ENCODE measurements around the gene CACNA2D4.

The CACNA2D4 gene

DNA sequence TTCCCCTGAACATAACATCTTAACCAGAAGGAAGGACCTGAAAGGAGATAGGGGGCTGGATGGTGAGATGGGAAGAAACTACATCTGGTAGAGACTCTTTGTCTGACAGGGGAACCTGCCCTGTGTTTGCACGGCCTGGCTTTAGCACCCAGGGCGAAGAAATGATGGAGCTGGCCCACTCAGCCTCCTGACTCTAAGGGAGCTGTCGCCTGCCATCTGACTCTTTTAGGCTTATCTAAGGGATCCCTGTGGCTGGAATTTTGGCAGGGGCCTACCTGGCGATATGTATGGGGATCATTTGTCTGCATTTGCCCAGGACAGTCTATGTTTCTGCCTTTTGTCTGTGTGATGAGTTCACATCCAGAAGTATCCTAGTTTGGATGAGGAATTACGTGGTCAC lies 15.6 kb upstream of the CACNA2D4 start:
- DNase-seq = no peak

DNA sequence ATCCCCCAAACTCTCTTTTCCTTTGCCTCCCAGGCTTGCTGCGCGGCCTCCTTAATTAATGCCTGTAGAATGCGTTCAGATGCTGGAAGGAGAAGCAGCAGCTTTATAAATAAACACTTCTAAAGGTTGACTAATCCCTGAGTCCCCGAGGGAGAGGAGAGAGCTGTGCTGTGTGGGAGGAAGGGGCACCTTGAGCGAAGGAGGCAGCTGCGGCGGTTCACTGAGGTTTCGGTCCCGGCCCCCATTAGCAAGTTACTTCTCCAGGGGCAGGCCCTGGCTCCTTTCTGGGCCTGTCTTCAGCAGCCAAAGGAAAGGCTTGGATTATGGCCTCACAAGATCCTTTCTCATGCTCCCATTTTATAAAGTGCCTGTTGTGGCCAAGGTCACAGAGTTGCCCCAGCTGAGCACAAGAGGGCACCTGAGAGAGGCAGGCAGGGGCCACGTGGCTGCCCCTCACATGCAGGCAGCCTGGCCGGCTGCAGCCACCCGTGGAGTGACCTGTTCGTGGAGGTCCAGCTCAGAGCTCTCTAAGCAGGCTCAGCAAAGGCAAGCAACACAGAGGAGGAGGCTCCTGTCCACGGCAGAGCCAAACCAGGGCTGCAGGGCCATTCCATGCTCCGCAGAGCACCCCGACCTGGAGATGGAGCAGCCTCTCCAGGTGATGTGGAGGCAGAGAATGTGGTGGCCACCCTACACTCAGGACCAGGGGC lies 15.0 kb upstream of the CACNA2D4 start:
- no peak for DNase-seq

DNA sequence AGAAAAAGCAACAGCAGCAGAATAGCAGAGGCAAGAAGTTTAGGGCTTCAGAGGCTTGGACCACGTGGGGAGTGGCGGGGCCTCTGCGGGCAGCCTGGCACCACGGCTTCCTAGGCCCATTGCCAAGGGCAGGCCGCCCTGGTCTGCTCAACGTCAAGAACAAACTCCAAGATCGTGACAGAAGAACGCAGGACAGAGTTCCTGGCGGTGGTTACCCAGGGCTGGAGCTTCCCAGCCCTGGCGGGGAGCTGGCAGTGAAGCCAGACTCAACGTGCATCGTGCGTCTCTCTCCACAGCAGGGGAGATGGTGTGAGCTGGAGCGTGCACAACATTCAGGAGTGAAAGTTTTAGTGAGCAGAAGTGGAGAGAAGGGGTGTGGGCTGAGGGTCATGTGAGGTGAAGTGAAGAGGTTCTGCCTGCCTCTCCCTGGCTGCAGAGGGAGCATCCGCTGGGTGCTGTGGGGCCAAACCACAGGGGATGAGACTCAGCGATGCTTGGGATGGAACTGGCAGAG lies 13.9 kb upstream of the CACNA2D4 start:
- DNase-seq = no peak

DNA sequence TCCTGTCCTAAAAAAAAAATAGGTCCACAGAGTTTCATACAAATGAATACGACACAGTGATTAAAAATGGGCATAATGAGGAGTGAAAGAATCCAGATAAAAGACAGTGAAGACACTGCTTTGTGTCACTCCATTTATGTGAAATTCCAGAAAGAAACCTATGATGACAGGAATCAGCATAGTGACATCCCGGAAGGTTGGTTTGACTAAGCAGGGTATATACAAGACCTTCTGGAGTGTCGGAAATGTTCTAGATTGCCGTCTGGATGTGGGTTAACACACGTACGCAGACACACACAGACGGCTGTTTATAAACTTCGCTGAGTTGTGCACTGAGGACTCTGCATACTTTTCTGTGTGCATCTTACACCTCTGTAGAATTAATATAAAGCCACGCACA lies 13.2 kb upstream of the CACNA2D4 start:
- DNase-seq = no peak

DNA sequence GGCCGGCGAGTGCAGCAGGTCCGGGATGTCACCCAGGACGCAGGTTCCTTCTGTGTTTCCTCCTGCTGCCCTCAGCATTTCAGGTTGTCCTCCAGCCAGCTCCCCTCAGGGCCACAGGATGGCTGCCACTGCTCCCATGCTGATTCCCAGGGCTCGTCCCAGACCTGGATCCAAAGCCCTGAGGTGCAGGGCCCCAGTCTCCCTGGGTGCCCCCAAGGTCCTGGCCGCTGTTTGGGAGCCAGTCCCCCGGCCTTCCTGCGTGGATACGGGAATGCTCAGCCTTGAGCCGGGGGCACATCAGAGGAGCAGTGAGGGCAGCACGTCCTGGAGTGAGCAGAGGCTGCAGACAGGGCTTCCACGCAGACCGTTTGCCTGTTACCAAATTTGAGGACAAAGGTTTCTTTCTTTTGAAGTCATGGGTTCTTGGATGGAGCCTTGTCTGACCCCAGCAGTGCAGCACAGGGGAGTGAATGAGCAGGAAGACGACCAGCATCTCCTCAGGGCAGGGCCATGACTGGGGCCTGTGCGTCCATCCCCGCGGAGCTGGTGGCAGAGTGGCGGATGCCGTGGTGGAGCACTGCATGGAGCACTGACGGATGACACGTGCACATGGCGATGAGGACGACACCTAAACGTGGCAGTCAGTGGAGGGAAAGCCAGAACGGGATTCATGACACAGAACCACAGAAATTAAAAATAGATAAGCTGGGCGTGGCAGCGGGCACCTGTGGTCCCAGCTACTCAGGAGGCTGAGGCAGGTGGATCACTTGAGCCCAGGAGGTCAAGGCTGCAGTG lies 12.5 kb upstream of the CACNA2D4 start:
- no peak for DNase-seq

DNA sequence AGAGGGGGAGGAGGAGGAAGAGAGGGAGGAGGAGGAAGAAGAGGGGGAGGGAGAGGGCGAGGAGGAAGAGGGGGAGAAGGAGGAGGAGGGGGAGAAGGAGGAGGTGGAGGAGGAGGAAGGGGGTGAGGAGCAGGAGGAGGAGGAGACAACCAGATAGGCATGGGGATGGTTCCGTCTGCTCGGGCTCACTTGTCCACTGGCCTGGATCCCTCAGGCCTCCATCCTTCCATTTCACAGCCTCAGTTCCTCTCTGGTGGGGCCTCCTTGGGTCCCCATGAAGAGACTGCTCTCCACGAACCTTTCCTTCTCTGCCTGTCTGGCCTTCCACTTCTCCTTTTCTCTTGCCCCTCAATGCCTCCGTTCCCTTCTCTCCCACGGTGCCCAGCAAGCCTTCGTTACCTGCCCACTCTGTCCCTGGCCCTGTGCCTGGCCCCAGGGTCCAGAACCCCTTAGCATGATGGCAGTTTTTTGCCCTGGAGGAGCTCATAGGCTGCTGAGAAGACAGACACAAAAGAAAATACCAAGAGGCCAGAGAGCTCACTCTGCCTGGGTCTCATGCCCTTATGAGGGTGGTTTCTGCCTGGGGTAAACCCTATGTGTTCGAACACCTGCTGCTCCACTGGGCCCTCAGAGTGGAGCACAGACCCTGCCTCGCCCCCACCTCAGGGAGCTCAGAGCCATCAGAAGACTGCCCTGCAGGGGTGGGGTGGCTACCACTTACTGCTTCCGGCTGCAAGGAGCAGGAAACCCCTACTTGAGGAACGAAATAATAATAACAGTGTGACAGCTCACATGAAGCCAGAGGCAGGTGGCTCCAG lies 11.7 kb upstream of the CACNA2D4 start:
- DNase-seq = no peak

DNA sequence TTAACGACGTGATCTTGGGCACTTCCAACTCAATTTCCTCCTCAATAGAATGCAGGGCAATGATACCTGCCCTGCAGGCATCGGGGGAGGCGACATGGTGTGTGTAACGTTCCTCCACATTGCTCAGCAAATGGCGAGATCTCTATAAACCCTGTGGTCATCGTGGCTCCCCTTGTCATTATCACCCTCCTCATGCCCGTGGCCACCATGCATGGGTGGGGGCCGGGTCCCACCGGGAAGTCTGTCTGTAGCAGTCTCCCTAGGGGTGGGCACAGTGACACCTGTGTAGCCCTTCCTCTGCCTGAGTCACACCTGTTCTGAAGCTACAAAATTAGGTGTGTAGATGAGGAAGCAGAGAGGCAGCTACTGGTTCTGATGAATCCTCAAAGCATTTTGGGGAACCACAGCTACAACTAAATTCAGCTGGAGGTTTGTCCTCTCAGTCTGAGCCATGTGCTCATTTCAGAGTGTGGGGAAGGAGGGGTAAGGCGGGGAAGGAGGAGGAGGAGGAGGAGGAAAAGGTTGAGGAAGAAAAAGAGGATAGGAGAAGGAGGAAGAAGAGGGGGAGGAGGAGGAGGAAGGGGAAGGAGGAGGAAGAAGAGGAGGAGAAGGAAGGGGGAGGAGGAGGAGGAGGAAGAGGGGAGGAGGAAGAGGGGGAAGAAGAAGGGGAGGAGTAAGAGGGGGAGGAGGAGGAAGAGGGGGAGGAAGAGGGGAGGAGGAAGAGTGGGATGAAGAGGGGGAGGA lies 11.0 kb upstream of the CACNA2D4 start:
- DNase-seq = no peak

DNA sequence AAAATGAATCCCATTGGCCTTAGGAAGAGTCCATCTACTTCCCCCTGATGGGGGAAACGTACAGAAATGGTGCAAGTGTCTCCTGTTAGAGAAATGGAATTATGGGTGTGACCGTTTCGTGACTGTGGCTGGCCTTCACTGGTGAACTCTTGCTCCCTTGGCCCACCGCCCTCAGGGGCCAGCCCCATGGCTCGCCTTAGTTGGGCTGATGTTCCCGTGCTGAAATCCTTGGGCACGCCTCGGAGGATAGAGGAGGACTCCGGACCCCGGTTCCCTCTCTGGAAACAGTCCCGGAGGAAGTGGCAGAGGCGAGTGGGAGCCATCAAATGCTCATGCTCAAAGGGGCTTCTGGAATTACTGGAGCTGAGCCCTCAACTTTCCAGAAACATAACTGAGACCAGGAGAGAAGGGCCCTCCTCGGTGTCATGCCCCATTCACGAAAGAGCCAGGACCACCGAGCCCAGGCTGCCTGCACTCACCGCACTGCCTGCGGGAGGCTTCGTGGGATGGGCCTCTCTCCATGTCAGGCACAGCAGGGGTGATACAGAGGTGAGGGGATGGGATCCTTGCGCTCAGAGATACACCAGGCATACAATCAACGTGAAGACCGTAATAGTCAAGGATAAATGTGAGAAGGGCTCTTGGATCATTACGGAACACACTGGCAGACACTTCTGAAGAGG lies 10.1 kb upstream of the CACNA2D4 start:
- no peak for DNase-seq

DNA sequence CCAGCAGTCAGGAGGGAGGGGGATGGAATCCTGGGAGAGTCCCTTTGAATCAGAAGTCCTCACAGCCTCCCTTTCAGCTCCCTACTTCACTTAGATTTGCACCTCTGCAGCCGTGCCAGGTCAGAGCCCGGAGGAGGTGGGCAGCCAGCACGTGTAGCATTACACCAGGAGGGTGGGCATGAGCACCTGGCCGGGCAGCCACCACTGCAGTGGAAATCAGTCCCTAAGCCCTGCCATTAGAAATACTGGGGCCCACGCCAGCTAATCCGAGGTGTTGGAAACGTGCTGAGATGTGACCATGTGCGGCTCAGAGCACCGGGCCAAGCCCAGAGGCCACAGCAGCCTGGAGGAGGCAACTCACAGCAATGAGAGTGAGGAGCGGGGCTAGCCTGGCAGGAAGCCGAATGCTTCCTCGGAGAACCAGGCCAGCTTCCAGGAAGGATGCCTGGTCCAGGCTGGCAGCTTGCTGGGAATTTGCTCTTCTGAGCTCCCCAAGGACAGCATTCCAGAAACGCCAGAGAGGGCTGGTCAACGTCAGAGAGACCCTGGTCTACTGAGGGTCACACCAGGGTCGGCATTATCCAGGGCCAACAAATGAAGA lies 9.4 kb upstream of the CACNA2D4 start:
- DNase-seq = no peak

DNA sequence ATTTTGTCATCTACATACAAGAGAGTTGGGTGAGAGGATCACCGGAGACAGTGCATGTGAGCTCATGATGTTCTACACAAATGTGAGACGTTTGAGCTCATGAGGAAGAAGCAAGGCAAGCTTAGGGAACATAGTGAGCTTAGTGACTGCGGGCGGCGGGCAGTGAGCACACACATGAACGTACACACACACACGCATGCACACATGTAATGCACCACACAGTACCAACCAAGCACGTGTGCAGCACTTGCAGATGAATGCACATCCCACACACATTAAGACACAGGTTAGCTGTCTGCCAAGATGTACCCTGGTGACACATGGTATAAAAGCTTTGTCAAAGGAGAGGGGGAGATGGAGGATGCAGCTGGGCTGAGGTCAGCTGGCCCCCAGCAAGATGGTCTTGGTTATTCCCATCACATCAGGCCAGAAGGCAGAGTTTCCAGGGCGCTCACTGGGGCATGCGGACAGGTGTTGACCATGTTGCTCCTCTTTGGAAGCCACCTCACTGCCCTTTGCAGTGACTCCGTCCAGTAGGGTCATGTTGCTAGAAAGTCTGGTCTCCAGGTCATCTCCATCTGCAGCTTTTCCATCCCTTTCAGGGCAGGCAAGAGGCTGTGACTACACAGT lies 8.7 kb upstream of the CACNA2D4 start:
- no peak for DNase-seq

DNA sequence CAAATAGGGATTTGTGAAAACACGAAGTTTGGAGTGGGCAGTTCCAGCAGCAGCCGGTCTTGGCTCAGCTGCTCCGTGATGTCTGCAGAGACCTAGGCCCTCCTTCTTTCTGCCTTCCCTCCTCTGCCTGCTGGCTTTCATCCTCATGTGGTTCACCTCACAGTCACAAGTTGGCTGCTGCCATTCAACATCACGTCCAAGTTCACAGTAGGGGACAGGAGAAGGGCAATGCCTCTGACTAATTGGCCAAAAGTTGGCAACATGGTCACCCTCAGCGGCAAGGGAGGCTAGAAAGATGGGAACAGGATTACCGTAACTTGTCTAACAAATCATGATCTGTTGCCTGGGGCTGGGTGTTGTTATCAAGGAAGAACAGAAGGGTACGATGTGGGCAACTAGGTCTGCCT lies 7.8 kb upstream of the CACNA2D4 start:
- DNase-seq = no peak

DNA sequence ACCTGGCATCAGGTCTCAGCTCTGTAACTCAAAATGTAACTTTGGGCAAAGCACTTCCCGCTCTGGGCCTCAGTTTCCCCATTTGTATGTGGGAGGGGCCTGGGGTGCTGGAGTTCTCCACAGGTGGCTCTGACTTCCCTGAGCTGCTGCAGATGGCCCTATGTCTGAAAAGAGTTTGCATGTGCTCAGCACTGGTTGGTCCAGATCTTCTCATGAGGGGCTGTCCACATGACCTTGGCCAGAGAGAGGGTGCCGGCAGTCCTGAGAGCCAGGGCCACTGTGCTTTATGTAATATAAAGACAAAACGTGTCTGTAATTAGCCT lies 7.2 kb upstream of the CACNA2D4 start:
- DNase-seq = no peak

DNA sequence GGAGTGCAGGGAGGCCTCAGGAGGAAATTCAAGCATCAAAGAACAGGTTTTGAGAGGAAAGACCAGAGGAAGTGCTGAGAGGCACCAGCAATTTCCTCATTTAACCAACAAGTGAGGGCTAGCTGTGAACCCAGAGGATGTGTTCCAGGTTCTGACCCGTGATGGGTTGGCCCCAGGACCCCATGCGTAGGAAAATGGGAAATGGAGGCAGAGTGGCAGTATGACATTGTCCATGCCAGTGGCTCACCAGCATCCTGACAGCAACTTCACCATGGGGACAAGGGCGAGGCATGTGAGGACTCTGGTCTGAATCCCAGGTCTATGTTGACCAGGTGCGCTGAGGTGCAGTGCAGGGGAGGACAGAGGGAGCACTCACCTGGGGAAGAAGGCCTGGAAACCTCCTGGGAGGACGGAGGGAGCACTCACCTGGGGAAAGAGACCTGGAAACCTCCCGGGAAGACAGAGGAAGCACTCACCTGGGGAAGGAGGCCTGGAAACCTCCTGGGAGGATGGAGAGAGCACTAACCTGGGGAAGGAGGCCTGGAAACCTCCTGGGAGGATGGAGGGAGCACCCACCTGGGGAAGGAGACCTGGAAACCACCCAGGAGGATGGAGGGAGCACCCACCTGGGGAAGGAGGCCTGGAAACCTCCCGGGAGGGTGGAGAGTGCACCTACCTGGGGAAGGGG lies 6.7 kb upstream of the CACNA2D4 start:
- DNase-seq = no peak

DNA sequence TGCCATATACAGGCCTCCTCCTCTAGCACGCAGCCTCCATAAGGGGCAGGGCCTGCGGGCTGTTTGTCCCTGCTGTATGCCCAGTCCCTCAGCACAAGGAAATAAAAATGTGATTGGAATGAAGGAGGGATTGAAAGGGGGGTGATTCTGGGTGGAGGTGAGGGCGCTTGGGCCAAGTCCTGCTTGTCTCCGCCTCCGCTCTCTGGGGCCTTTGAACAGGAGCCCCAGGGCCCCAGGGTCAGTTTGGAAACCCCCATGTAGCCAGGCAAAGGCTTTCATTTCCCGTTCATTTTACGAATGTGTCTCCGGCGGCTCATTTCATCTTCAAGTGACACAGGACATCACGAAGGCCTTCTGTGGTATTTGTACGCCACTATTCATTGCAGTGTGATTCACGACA lies 4.5 kb upstream of the CACNA2D4 start:
- DNase-seq = no peak

DNA sequence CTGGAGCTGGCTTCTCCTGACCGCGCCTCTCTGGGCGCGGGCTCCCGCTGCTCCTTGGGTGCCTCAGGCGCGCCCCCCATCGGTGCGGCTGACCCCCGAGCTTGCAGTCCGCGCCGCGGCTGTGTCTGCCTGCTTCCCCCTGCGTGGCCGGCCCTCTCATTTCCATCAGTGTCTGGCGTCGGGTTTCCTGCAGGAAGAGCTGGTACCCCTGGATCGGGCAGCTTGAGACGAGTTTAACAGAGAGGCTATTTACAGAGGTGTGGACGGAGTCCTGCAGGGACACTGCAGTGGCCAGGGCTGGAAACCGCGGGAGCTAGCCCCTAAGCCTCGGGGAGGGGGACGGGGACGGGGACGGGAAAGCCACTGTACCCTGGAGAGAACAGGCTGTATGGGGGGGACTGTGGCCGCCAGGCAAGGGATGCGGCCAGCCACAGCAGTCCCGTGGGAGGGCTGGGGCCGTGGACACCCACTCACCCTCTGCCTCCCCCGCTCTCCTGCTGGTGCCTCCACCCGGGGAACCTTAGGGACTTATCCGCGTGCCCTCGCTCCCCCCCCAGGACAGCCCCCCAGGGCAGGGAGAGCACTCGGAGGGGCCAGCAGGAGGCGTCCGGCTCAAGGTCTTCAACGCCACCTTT lies 3.7 kb upstream of the CACNA2D4 start:
- no peak for DNase-seq

DNA sequence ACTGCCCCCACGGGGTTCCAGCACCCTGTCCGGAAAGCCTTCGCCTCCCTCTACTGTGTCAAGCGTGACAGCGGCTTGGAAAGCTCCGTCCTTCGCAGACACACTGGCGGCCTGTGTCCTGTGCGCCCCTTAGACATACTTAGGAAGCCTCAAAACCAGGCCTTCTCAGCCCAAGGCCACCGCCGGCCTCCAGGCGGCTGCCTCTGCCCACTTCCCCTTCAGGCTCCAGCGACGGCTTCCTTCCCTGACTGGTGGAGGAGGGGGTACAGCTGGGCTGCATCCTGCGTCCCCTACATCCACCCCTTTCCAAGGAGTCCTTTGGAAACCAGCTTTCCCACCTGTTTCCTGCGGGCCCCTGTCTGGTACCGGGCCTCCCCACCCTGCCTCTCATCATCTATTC lies 2.5 kb upstream of the CACNA2D4 start:
- no peak for DNase-seq

DNA sequence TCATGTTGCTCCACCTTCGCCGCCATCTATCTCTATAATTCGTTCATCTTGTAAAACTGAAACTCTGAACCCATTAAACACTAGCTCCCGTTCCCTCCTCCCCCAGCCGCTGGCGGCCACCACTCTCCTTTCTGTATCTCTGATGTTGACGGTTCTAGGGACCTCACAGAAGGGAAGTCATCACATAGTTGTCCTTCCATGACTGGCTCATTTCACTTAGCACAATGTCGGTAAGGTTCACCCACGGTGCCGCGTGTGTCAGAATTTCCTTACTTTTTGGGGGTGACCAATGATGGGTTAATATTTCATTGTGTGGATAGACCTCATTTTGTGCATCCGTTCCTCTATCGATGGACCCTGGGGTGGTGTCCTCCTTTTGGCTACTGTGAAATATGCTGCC lies 2.0 kb upstream of the CACNA2D4 start:
- no peak for DNase-seq

DNA sequence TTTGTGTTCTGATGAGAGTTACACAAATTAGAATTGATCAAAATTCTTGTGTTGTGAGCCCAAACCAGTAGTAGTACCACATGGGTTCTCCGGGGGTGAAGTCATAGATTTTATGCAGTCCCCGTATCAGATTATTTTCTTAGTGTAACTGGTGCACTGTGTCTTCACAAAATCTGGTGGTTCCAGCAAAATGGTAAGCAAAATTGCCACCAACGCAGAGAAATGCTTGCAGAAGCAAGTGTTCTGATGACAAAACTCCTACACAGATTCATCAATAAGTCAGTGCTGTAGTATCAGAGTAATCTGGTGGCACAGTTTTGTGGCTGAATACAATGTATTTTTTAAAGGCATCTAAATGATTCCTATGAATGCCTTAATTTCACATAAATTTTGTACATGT lies 1.3 kb upstream of the CACNA2D4 start:
- no peak for DNase-seq

DNA sequence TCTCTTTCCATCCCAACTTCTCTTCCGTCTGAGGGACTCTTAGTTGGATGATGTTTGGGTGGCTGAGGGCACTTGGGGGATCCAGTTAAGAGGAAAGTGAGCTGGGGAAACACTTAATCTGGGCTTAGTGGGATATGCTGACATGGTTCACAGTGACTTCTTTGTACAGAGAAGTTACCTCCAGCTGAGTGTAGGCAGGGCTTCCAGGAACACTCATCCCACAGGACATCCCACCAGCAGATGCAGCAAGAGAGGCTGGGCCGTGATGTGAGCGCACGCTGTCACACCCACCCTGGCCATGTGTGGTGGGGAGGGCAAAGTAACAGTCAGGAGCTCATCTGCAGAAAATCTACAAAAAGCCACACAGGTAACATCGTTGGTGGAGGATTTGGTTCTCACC lies 832 bp upstream of the CACNA2D4 start:
- DNase-seq = no peak

DNA sequence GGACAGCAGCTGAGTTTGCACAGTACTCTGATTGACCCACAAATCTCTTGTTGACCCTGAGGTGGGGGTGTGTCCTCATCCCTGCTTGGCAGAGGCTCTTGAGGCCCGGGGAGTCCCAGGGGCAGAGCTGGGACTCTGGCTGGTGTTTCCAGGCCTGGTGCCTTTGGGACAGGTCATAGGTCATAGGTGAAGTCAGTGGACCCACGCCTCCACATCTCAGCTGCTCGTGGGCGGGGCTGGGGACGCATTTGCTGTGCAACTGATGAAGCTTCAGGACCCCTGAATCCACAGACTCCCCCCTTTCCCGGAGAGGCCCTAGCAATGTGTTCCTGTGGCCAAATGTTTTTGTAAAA lies 408 bp upstream of the CACNA2D4 start:
- no peak for DNase-seq
